DND-41 (cell line): ENCODE measurements around the gene ARL6IP4.

ENCODE experiments used
- ATAC-seq: fragments of 200-7000 bp; cut with Tn5 transposase; 3 replicates; pipeline ENCODE4 v1.9.1; 2021; ENCODE audit warnings: low read depth; ENCODE audit not compliant: insufficient read depth
- DNase-seq: peaks from one replicate; pipeline ENCODE4 v3.0.0-alpha.2; 2020
- H2AFZ ChIP-seq: 2 replicates; pipeline ENCODE4 v1.6.0; 2012; ENCODE audit warnings: low read depth, low read length
- H3K27ac ChIP-seq: 2 replicates; pipeline ENCODE4 v1.5.1; 2012; ENCODE audit warnings: low read length, inconsistent platforms
- H3K27me3 ChIP-seq: fragments of 200-600 bp; sonication (generic); 2 replicates; pipeline ENCODE4 v1.6.0; 2012; ENCODE audit warnings: low read length, mild to moderate bottlenecking, inconsistent platforms; ENCODE audit not compliant: insufficient read depth, poor library complexity
- H3K36me3 ChIP-seq: 2 replicates; pipeline ENCODE4 v1.5.1; 2012; ENCODE audit warnings: low read length, inconsistent platforms; ENCODE audit not compliant: insufficient read depth
- H3K4me1 ChIP-seq: 2 replicates; pipeline ENCODE4 v1.5.1; 2012; ENCODE audit warnings: mild to moderate bottlenecking, low read length; ENCODE audit not compliant: insufficient read depth
- H3K4me2 ChIP-seq: 2 replicates; pipeline ENCODE4 v1.6.0; 2012; ENCODE audit warnings: mild to moderate bottlenecking, moderate library complexity, low read length, inconsistent platforms; ENCODE audit not compliant: insufficient read depth
- H3K4me3 ChIP-seq, 2 experiments: fragments of 200-600 bp in 1 of 2; shearing (Covaris generic) in 1 of 2; 2 replicates each; pipeline ENCODE4 v1.5.1; 2012 to 2016; ENCODE audit warnings: inconsistent platforms in 2 of 2, low read length in 2 of 2, mild to moderate bottlenecking in 2 of 2, low read depth in 1 of 2, moderate library complexity in 1 of 2
- H3K79me2 ChIP-seq: 2 replicates; pipeline ENCODE4 v1.6.0; 2012; ENCODE audit warnings: low read length, inconsistent platforms; ENCODE audit not compliant: insufficient read depth
- H3K9ac ChIP-seq: 2 replicates; pipeline ENCODE4 v1.6.0; 2012; ENCODE audit warnings: low read depth, mild to moderate bottlenecking, inconsistent platforms, low read length, moderate library complexity
- H3K9me3 ChIP-seq: 2 replicates; pipeline ENCODE4 v1.5.1; 2012; ENCODE audit warnings: low read length, moderate library complexity, mild to moderate bottlenecking, inconsistent platforms; ENCODE audit not compliant: insufficient read depth, severe bottlenecking
- H4K20me1 ChIP-seq: 2 replicates; pipeline ENCODE4 v1.6.0; 2012; ENCODE audit warnings: low read length; ENCODE audit not compliant: insufficient read depth
- EZH2 ChIP-seq: IDR thresholded peaks from 3 replicates; pipeline ENCODE4 v1.6.1; 2012; ENCODE audit warnings: borderline replicate concordance, low read depth, mild to moderate bottlenecking, moderate library complexity, low read length, inconsistent platforms; ENCODE audit not compliant: severe bottlenecking
- TF ChIP-seq, protein P1 (sequence below): IDR thresholded peaks from 2 replicates; pipeline ENCODE4 v1.5.1; 2012; ENCODE audit warnings: borderline replicate concordance, low read length, moderate library complexity, mild to moderate bottlenecking; ENCODE audit not compliant: poor library complexity, severe bottlenecking; ENCODE audit errors: extremely low read depth

ARL6IP4 gene

DNA sequence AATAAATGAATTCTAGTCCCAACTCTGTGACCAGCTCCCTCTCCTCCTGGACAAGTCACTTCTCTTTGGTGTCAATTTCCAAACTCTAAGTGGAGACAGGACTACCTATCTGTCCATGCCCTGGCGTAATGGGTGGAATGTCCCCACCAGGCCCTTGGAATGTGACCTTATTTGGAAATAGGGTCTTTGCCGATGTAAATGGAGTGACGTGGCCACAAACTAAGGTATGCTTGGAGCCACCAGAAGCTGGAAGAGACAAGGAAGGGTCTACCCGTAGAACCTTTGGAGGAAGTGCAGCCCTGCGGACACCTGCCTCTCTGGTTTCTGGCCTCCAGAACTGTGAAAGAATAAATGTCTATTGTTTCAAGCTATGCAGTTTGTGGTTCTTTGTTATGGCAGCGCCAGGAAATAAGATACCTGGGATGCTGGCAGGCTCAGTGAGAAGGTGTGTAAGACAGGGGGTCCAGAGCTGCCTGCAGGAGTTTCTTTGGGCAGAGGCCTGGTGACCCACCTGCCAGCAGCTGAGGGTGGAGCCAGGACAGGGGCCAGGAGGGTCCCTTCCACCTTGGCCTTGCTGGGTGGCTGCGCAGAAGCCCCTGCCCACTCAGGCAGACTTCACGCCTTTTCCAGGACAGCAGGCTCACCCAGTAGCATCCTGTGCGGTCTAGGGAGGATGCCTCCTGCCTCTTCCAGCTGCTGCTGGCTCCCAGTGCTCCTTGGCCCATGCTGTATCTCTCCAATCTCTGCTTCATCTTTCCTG lies 45.8 kb downstream of the ARL6IP4 start:
- TF ChIP-seq, protein P1, sequence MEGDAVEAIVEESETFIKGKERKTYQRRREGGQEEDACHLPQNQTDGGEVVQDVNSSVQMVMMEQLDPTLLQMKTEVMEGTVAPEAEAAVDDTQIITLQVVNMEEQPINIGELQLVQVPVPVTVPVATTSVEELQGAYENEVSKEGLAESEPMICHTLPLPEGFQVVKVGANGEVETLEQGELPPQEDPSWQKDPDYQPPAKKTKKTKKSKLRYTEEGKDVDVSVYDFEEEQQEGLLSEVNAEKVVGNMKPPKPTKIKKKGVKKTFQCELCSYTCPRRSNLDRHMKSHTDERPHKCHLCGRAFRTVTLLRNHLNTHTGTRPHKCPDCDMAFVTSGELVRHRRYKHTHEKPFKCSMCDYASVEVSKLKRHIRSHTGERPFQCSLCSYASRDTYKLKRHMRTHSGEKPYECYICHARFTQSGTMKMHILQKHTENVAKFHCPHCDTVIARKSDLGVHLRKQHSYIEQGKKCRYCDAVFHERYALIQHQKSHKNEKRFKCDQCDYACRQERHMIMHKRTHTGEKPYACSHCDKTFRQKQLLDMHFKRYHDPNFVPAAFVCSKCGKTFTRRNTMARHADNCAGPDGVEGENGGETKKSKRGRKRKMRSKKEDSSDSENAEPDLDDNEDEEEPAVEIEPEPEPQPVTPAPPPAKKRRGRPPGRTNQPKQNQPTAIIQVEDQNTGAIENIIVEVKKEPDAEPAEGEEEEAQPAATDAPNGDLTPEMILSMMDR = no peak
- TF ChIP-seq EZH2 = no peak
- Histone ChIP-seq H3K4me3 (no peak overlapping the region), H3K9me3 (no peaks in the 10 kb centered on the region), H3K36me3 (no peaks in the 10 kb centered on the region), H2AFZ (no peak overlapping the region), H3K9ac (no peak overlapping the region), H3K4me1 (no peaks in the 10 kb centered on the region), H3K27ac (no peak overlapping the region), H4K20me1 (no peaks in the 10 kb centered on the region; the same call in 1 of the 2 replicates), H3K27me3 (no peaks in the 10 kb centered on the region), H3K79me2 (no peaks in the 10 kb centered on the region), H3K4me2 (no peak overlapping the region)
- ATAC-seq (no peak), DNase-seq (no peak)

DNA sequence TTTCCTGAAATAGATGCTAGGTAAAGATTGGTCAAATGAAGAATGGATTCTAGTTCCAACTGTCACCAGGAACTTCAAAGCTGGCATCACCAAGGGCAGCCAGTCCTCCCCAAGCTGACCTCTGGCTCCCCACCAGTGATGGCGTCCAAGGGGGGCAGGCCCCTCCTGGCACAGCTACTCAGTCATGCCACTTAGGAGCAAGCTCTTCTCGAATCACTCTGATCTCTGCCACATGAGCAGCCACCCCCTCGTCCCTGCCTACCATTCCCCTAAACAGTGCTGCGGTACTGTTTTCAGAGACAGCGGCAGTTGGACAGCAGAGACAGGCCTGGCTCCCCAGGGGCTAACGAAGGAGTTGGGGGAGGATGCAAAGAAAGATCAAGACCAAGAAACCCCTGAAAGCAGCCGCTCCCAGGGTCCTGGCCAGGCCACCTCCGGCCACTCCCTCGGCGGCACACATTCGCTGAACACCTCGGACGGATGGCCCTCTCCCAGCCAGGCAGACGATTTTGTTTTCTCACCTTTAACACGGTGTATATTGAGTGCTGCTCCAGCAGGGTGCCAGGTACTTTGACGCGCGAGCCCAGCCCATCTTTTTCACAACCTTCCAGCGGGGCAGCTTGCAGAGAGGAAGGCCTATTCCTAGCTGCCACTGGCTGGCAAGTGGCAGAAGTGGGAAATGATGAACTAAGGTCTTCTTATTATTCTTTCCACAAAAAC lies 47.4 kb downstream of the ARL6IP4 start:
- Histone ChIP-seq H3K27ac (no peak overlapping the region), H2AFZ (no peak overlapping the region), H3K9ac (no peak overlapping the region), H4K20me1 (no peaks in the 10 kb centered on the region), H3K4me3 (no peak overlapping the region), H3K27me3 (no peaks in the 10 kb centered on the region), H3K36me3 (no peaks in the 10 kb centered on the region), H3K4me2 (no peak overlapping the region), H3K79me2 (no peaks in the 10 kb centered on the region), H3K9me3 (no peaks in the 10 kb centered on the region), H3K4me1 (no peaks in the 10 kb centered on the region)
- ATAC-seq (no peak), DNase-seq (no peak)
- TF ChIP-seq, protein P1 = no peak
- TF ChIP-seq EZH2 = no peak

DNA sequence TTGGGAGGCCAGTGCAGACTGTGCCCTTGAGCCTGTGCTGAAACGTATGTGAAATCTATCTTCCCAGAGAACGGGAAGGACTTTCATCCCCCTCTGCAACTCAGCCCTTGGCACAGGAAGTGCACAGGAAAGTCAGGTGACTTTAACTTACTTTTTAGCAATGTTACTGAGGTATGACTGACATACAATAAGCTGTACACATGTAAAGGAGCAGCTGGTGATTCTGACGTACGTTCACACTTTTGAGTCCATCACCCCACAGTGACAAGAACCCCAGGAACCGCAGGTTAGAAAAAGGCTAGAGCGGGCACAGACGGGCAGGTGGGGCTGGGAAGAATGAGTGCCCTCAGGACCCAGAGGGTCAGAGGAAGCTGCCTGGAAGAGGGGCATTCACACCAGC lies 48.0 kb downstream of the ARL6IP4 start:
- Histone ChIP-seq H3K79me2 (no peaks in the 10 kb centered on the region), H3K27me3 (no peaks in the 10 kb centered on the region), H3K27ac (no peak overlapping the region), H4K20me1 (no peaks in the 10 kb centered on the region), H3K36me3 (no peaks in the 10 kb centered on the region), H2AFZ (no peak overlapping the region), H3K9ac (no peak overlapping the region), H3K9me3 (no peaks in the 10 kb centered on the region), H3K4me2 (no peak overlapping the region), H3K4me1 (peaks cover 3% of the 10 kb centered on the region), H3K4me3 (no peak overlapping the region)
- DNase-seq = no peak
- TF ChIP-seq, protein P1 = no peak
- no peak for TF ChIP-seq EZH2
- ATAC-seq = no peak
